Erythroblast (primary cell): Measurements from ENCODE around the gene SAE1.
"Not testable (repeated sequence)": the region's sequence is repeated elsewhere in the genome, so short reads cannot be mapped to it uniquely, and the experiment has no call there.

ENCODE experiments used
- GATA1 ChIP-seq: IDR thresholded peaks from 2 replicates; pipeline ENCODE4 v1.6.1; 2011; ENCODE audit warnings: low read depth, mild to moderate bottlenecking, control low read depth, low read length, moderate library complexity
- POLR2A ChIP-seq: IDR thresholded peaks from 2 replicates; pipeline ENCODE4 v1.6.1; 2011; ENCODE audit warnings: mild to moderate bottlenecking, low read length

DNA sequence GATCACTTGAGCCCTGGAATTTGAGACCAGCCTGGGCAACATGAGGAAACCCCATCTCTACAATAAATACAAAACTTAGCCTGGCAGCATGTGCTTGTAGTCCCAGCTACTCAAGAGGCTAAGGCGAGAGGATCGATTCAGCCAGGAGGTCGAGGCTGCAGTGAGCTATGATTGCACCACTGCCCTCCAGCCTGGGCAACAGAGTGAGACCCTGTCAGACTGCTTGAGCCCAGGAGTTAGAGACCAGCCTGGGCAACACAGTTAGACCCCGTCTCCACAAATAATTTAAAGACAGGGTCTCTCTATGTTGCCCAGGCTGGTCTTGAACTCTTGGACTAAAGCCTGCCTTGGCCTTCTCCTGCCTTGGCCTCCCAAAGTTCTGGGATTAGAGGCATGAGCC, 29.5 kb upstream of the SAE1 start:
- not testable (repeated sequence) for TF ChIP-seq POLR2A, GATA1
